Measurements from ENCODE around the gene MYL6.
"Not testable (repeated sequence)": the region's sequence is repeated elsewhere in the genome, so short reads cannot be mapped to it uniquely, and the experiment has no call there.

Gene MYL6

DNA sequence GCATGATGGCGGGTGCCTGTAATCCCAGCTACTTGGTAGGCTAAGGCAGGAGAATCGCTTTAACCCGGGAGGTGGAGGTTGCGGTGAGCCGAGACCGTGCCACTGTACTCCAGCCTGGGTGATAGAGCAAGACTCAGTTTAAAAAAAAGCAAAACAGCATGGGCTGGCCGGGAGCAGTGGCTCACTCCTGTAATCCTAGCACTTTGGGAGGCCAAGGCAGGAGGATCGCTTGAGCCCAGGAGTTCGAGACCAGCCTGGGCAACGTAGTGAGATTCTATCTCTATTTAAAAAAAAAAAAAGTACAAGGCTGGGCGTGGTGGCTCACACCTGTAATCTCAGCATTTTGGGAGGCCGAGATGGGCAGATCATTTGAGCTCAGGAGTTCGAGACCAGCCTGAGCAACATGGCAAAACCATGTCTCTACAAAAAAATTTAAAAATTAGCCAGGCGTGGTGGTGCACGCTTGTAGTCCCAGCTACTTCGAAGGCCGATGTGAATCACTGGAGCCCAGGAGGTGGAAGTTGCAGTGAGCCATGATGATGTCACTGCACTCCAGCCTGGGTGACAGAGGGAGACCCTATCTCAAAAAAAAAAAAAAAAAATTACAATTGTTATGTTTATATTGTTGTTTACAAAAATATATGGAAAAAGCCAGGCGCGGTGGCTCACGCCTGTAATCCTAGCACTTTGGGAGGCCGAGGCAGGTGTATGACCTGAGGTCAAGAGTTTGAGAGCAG is 1.5 kb upstream of the MYL6 start:
- not testable (repeated sequence) for H3K27ac ChIP-seq (ENCODE audit: low read depth, low read length); H3K27me3 ChIP-seq (ENCODE audit: control insufficient read depth in 1 of 2, insufficient read depth in 2 of 2, low read length in 2 of 2); H3K9me3 ChIP-seq (ENCODE audit: control insufficient read depth in 1 of 2, low read length in 2 of 2)
- peaks cover 20 to 24% of the 10 kb centered on the region in 2 donors for H3K36me3 ChIP-seq (ENCODE audit: control insufficient read depth in 1 of 2, insufficient read depth in 2 of 2, low read length in 2 of 2)
- peak overlapping the region; percentile 76 to 78 for H3K4me3 ChIP-seq (ENCODE audit: low read depth in 1 of 2, low read length in 2 of 2)
- peaks cover 42 to 52% of the 10 kb centered on the region in 2 donors for H3K4me1 ChIP-seq (ENCODE audit: control insufficient read depth in 1 of 2, insufficient read depth in 2 of 2, low read length in 2 of 2)
- H3K9ac ChIP-seq (ENCODE audit: low read depth in 1 of 2, low read length in 2 of 2) = peak overlapping the region; percentile 94 to 100

DNA sequence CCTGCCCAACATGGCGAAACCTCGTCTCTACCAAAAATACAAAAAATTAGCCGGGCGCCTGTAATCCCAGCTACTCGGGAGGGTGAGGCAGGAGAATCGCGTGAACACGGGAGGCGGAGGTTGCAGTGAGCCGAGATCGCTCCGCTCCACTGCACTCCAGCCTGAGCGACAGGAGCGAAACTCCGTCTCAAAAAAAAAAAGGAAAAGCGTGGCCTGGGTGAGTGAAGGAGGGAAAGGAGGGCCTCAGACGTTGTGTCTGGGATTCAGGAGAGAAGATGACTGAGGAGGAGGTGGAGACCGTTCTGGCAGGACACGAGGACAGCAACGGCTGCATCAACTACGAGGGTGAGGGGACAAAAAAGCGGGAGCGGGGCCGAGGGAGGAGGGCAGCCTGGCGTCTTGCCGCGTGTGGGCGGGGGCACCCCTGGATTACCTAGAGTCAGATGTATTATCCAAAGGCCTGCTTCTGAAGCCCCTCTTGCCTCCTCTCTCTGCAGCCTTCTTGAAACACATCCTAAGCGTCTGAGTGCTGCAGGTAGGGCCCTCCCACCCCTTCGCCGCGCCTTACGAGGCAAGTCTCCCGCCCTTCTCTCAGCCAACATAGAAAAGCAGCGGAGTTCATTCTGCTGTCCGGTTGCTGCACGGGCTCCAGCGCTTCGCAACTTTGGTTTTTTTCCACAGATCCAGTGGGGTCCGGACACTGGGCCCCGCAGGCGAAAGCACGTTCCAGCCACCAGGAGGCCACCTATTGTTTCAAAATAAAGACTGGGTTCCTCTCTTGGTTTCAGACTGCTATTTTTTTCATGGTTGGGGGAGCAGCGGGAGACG is 744 bp upstream of the MYL6 start:
- H3K27me3 ChIP-seq (ENCODE audit: control insufficient read depth in 1 of 2, insufficient read depth in 2 of 2, low read length in 2 of 2) = no peaks in the 10 kb centered on the region
- no peaks in the 10 kb centered on the region for H3K9me3 ChIP-seq (ENCODE audit: control insufficient read depth in 1 of 2, low read length in 2 of 2)
- H3K4me1 ChIP-seq (ENCODE audit: control insufficient read depth in 1 of 2, insufficient read depth in 2 of 2, low read length in 2 of 2) = peaks cover 43 to 56% of the 10 kb centered on the region in 2 donors
- H3K9ac ChIP-seq (ENCODE audit: low read depth in 1 of 2, low read length in 2 of 2) = peak overlapping the region; percentile 94 to 100
- peak overlapping the region; percentile 78 for H3K27ac ChIP-seq (ENCODE audit: low read depth, low read length)
- peaks cover 28 to 31% of the 10 kb centered on the region in 2 donors for H3K36me3 ChIP-seq (ENCODE audit: control insufficient read depth in 1 of 2, insufficient read depth in 2 of 2, low read length in 2 of 2)
- H3K4me3 ChIP-seq (ENCODE audit: low read depth in 1 of 2, low read length in 2 of 2) = peak overlapping the region; percentile 76 to 78

DNA sequence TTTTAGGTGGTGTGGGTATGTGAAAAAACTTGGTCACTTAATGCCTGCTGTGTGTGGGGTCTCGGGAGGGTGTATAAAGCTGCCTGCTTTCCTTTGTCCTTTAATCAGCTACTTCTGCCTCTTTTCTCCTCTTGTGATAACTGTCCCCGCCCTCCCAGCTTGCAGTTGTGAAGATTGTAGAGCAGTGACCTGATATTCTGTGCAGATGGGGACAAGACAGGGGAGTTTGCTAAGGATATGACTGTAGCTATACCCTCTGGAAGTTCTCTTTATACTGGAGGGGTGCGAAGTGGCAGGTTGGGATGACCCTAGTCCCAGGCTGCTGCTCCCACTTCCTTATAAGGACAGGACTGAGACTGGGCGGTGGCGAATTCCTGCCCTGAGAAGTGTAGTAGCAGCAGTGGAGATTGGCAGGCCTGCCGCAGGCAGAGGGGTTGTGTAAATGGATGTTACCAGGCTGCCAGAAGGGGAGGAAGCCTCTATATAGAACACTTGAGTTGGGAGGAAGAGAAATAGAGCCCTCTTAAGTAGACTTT is 835 bp downstream of the MYL6 start:
- Histone ChIP-seq H3K9me3 (ENCODE audit: control insufficient read depth in 1 of 2, low read length in 2 of 2) (no peaks in the 10 kb centered on the region), H3K27ac (ENCODE audit: low read depth, low read length) (peak overlapping the region; percentile 96), H3K9ac (ENCODE audit: low read depth in 1 of 2, low read length in 2 of 2) (peak overlapping the region; percentile 99 to 100), H3K4me1 (ENCODE audit: control insufficient read depth in 1 of 2, insufficient read depth in 2 of 2, low read length in 2 of 2) (peaks cover 33 to 45% of the 10 kb centered on the region in 2 donors), H3K36me3 (ENCODE audit: control insufficient read depth in 1 of 2, insufficient read depth in 2 of 2, low read length in 2 of 2) (peaks cover 38 to 41% of the 10 kb centered on the region in 2 donors), H3K4me3 (ENCODE audit: low read depth in 1 of 2, low read length in 2 of 2) (peak overlapping the region; percentile 86 to 93), H3K27me3 (ENCODE audit: control insufficient read depth in 1 of 2, insufficient read depth in 2 of 2, low read length in 2 of 2) (no peaks in the 10 kb centered on the region)

DNA sequence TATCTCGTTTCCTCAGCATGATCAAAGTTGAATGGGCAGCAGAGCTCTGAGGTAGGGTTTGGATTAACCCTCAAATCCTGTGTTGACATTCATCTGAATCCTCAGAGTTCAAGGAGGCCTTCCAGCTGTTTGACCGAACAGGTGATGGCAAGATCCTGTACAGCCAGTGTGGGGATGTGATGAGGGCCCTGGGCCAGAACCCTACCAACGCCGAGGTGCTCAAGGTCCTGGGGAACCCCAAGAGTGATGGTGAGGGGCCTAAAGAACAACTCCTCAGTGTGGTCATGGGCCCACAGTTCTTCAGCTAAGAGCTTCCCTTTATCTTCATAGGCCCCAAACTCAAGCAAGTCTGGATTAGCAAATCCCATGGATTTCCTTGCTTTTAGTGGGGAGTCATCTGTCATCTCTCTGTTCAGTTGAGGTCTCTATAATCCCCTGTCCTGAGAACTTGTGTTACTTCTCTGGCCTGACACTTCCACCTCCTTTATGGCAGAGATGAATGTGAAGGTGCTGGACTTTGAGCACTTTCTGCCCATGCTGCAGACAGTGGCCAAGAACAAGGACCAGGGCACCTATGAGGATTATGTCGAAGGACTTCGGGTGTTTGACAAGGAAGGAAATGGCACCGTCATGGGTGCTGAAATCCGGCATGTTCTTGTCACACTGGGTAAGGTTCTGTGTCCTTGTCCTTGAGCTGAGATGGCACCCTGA is 1.5 kb downstream of the MYL6 start:
- H3K9ac ChIP-seq (ENCODE audit: low read depth in 1 of 2, low read length in 2 of 2) = peak overlapping the region; percentile 99 to 100
- H3K4me3 ChIP-seq (ENCODE audit: low read depth in 1 of 2, low read length in 2 of 2) = peak overlapping the region; percentile 86 to 93
- H3K27ac ChIP-seq (ENCODE audit: low read depth, low read length) = peak overlapping the region; percentile 96
- peaks cover 38 to 47% of the 10 kb centered on the region in 2 donors for H3K36me3 ChIP-seq (ENCODE audit: control insufficient read depth in 1 of 2, insufficient read depth in 2 of 2, low read length in 2 of 2)
- peaks cover 33 to 45% of the 10 kb centered on the region in 2 donors for H3K4me1 ChIP-seq (ENCODE audit: control insufficient read depth in 1 of 2, insufficient read depth in 2 of 2, low read length in 2 of 2)
- H3K9me3 ChIP-seq (ENCODE audit: control insufficient read depth in 1 of 2, low read length in 2 of 2) = no peaks in the 10 kb centered on the region
- H3K27me3 ChIP-seq (ENCODE audit: control insufficient read depth in 1 of 2, insufficient read depth in 2 of 2, low read length in 2 of 2) = no peaks in the 10 kb centered on the region

DNA sequence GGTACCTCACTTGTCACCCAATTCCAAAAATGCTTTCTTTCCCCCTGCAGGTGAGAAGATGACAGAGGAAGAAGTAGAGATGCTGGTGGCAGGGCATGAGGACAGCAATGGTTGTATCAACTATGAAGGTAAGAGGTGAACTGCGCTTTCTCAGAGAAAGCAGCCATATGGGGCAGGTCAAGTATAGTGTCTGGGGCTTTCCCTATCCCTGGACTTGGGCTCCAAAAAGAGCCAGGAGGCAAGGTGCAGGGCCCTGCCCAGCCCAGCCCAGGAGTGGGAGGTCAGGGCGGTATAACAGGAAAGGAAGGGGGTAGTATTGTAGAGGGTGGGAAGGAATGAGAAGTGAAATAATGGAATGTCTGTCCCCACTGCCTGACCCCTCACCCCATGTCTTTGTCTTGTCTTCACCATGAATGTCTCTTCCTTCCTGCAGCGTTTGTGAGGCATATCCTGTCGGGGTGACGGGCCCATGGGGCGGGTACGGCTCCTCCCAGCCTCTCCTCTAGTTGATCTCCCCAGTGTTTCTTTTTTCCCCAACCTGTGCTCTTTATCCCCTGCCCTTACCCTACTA is 2.1 kb downstream of the MYL6 start:
- Histone ChIP-seq H3K27ac (ENCODE audit: low read depth, low read length) (peak overlapping the region; percentile 96), H3K4me3 (ENCODE audit: low read depth in 1 of 2, low read length in 2 of 2) (peak overlapping the region; percentile 86 to 93), H3K4me1 (ENCODE audit: control insufficient read depth in 1 of 2, insufficient read depth in 2 of 2, low read length in 2 of 2) (peaks cover 29 to 40% of the 10 kb centered on the region in 2 donors), H3K9ac (ENCODE audit: low read depth in 1 of 2, low read length in 2 of 2) (peak overlapping the region; percentile 99 to 100), H3K9me3 (ENCODE audit: control insufficient read depth in 1 of 2, low read length in 2 of 2) (no peaks in the 10 kb centered on the region), H3K27me3 (ENCODE audit: control insufficient read depth in 1 of 2, insufficient read depth in 2 of 2, low read length in 2 of 2) (no peaks in the 10 kb centered on the region), H3K36me3 (ENCODE audit: control insufficient read depth in 1 of 2, insufficient read depth in 2 of 2, low read length in 2 of 2) (peaks cover 38 to 52% of the 10 kb centered on the region in 2 donors)

DNA sequence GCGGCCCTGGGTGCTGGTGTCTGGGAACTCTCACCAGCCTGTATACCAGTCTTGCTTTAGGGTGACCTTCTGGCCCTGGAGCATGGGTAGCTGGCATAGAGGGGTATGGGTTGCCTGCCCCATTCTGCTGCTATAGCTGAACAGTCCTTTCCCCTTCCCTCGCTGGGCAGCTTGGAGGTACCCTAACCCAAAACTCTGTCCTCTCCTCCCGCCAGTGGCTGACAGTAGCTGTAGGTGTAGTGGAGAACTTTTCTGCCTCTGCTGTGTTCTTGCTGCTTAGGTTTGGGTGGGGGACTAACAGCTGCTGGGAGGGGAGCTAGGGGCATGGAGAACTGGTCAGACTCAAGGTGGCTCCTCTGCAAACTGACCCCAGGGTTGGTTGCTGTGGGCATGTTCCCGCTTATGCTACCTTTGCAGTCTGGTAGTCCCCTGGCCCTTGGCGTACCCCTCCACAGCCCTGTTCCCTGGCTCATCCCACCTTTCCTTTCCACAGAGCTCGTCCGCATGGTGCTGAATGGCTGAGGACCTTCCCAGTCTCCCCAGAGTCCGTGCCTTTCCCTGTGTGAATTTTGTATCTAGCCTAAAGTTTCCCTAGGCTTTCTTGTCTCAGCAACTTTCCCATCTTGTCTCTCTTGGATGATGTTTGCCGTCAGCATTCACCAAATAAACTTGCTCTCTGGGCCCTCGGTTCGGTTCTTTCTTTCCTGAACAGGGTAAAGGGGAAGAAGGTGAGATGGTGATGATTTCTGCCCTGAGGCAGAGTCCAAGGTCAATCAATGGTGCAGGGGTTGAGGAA is 2.9 kb downstream of the MYL6 start:
- H3K9ac ChIP-seq (ENCODE audit: low read depth in 1 of 2, low read length in 2 of 2) = peak overlapping the region; percentile 99 to 100
- peaks cover 38 to 59% of the 10 kb centered on the region in 2 donors for H3K36me3 ChIP-seq (ENCODE audit: control insufficient read depth in 1 of 2, insufficient read depth in 2 of 2, low read length in 2 of 2)
- peaks cover 25 to 33% of the 10 kb centered on the region in 2 donors for H3K4me1 ChIP-seq (ENCODE audit: control insufficient read depth in 1 of 2, insufficient read depth in 2 of 2, low read length in 2 of 2)
- peak overlapping the region; percentile 86 to 93 for H3K4me3 ChIP-seq (ENCODE audit: low read depth in 1 of 2, low read length in 2 of 2)
- no peaks in the 10 kb centered on the region for H3K27me3 ChIP-seq (ENCODE audit: control insufficient read depth in 1 of 2, insufficient read depth in 2 of 2, low read length in 2 of 2)
- no peaks in the 10 kb centered on the region for H3K9me3 ChIP-seq (ENCODE audit: control insufficient read depth in 1 of 2, low read length in 2 of 2)
- H3K27ac ChIP-seq (ENCODE audit: low read depth, low read length) = peak overlapping the region; percentile 96

DNA sequence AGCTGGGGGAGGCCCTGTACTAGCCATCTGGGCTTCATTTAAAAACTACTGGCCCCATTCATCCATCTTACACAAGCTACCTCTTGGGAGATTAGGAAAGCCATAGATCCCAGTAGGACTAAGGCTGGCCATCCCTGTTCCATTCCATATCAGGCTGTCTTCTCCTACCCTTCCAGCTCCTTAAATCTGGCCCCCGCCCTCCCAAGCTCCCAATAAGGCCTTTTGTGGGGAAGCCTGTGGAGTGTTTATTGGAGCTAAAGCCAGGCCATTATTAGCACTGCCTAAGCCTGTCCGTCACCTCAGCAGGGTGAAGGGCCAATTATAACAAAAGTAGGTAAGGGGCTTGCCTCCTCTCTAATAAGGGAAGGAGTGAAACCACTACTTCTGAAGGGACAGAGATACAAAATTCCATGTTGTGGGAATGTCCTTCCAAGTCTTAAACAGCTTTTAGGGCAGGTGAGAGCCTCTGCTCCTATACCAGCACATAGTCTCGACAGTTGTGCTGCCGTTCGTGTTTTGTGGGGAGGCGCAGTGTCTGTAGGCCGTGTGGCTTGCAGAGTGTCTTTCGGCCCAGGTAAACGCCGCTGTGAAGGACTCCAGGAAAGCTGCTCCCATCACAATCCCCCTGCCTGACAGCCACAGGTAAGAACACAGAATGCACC is 3.7 kb downstream of the MYL6 start:
- H3K27ac ChIP-seq (ENCODE audit: low read depth, low read length) = no peak overlapping the region
- H3K27me3 ChIP-seq (ENCODE audit: control insufficient read depth in 1 of 2, insufficient read depth in 2 of 2, low read length in 2 of 2) = no peaks in the 10 kb centered on the region
- H3K9me3 ChIP-seq (ENCODE audit: control insufficient read depth in 1 of 2, low read length in 2 of 2) = no peaks in the 10 kb centered on the region
- peaks cover 38 to 65% of the 10 kb centered on the region in 2 donors for H3K36me3 ChIP-seq (ENCODE audit: control insufficient read depth in 1 of 2, insufficient read depth in 2 of 2, low read length in 2 of 2)
- peaks cover 25 to 33% of the 10 kb centered on the region in 2 donors for H3K4me1 ChIP-seq (ENCODE audit: control insufficient read depth in 1 of 2, insufficient read depth in 2 of 2, low read length in 2 of 2)
- peak overlapping the region; percentile 99 to 100 for H3K9ac ChIP-seq (ENCODE audit: low read depth in 1 of 2, low read length in 2 of 2)
- no peak overlapping the region for H3K4me3 ChIP-seq (ENCODE audit: low read depth in 1 of 2, low read length in 2 of 2)

DNA sequence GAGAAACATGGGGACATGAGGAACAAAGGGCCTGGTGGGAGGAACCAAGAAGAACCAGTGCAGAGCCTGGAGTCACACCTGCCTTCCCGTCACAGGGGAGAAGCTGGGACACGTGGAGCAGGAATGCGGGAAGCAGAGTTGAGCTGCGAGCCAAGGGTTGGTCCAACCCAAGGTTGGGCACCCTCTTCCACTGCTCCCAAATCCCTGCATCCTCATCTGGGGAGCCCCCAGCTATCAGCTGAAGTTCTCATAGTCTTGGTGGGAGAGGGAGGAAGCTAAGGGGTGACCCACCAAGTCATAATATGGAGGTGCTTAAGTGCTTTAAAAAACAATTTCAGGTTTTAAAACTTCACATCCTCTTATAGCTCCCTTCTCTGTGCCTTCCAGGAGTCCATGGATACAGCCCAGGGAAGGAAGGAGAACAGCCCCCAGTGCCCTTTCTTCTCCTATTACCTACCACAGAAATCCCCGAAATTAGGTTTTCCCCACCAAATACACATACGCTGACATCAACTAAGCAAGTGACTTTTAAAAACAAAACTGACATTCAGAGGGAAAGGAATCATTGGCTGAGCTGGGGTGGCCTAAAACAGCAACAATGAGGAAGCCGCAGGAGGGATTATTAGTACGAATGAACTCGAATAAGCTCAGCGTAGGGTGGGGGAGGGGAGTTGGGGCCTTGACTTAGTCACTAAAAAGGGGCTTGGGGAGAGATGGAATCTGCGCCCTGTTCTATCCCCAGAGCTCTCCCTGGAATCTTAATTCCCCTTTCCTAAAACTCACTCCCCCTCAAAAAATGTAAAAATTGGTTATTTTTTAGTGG is 4.5 kb downstream of the MYL6 start:
- Histone ChIP-seq H3K27me3 (ENCODE audit: control insufficient read depth in 1 of 2, insufficient read depth in 2 of 2, low read length in 2 of 2) (no peaks in the 10 kb centered on the region), H3K4me1 (ENCODE audit: control insufficient read depth in 1 of 2, insufficient read depth in 2 of 2, low read length in 2 of 2) (peaks cover 25 to 28% of the 10 kb centered on the region in 2 donors), H3K27ac (ENCODE audit: low read depth, low read length) (no peak overlapping the region), H3K36me3 (ENCODE audit: control insufficient read depth in 1 of 2, insufficient read depth in 2 of 2, low read length in 2 of 2) (peaks cover 42 to 73% of the 10 kb centered on the region in 2 donors), H3K9ac (ENCODE audit: low read depth in 1 of 2, low read length in 2 of 2) (peak overlapping the region in 1 of 2 donors; percentile 5), H3K4me3 (ENCODE audit: low read depth in 1 of 2, low read length in 2 of 2) (no peak overlapping the region), H3K9me3 (ENCODE audit: control insufficient read depth in 1 of 2, low read length in 2 of 2) (no peaks in the 10 kb centered on the region)
